Spleen (tissue), 7 donors: ENCODE measurements around the gene RASA3.

ENCODE experiments used
- POLR2A ChIP-seq, 3 donors: fragments of 450-650 bp; IDR thresholded peaks; one replicate each; pipeline ENCODE4 v1.5.1; 2017; ENCODE audit warnings: antibody characterized with exemption in 3 of 3, mild to moderate bottlenecking in 1 of 3
- TF ChIP-seq, protein P1 (sequence below), 11 experiments: fragments of 200-600 bp in 7 of 11; fragments of 450-650 bp in 4 of 11; sonication (generic) in 4 of 11; IDR thresholded peaks in 8 of 11; conservative IDR thresholded peaks in 3 of 11; 1 replicate in 7 of 11; 2 replicates in 4 of 11; pipeline versions ENCODE4 v1.4.0 to v1.8.0; 2016 to 2021; ENCODE audit warnings: antibody characterized with exemption in 11 of 11, inconsistent platforms in 4 of 11, mild to moderate bottlenecking in 1 of 11
- donor health status: DM: no; HTN: no; CAD: no; lungs with moderate emphysema.
- donor health status: DM: no; HTN: no; CAD: no.
- donor health status: DM: no; HTN: no; CAD: no.

DNA sequence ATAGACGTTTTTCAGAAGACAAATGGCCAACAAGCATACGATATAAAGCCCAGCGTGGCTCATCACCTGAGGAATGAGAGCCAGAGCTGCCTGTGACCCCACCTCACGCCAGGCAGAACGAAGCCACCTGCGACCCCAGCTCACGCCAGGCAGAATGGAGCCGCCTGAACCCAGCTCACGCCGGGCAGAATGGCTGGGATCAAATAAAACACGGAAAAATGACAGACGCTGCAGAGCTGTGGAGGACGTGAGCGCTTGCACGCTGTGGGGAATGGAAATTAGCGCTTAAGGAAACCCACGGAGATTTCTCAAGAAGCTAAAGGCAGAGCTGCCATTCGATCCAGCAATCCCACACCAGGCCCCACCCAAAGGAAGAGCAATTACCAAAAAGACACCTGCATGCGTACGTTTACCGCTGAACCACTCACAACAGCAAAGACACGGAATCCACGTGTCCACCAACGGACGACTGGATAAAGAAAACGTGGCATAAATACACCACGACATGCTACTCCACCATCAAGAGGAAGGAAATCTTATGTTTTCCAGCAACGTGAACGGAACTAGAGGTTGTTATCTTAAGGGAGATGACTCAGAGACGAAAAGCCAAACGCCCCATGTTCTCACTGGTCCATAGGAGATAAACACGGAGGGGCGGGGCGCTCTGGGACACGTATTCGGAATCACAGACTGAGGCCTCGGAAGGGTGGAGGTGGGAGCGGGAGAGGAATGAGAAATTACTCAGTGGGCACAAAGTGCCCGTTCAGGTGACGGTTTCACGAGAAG, 127.8 kb downstream of the RASA3 start:
- no peak for TF ChIP-seq POLR2A (IDR thresholded peaks at IDR 0.05)
- TF ChIP-seq, protein P1, sequence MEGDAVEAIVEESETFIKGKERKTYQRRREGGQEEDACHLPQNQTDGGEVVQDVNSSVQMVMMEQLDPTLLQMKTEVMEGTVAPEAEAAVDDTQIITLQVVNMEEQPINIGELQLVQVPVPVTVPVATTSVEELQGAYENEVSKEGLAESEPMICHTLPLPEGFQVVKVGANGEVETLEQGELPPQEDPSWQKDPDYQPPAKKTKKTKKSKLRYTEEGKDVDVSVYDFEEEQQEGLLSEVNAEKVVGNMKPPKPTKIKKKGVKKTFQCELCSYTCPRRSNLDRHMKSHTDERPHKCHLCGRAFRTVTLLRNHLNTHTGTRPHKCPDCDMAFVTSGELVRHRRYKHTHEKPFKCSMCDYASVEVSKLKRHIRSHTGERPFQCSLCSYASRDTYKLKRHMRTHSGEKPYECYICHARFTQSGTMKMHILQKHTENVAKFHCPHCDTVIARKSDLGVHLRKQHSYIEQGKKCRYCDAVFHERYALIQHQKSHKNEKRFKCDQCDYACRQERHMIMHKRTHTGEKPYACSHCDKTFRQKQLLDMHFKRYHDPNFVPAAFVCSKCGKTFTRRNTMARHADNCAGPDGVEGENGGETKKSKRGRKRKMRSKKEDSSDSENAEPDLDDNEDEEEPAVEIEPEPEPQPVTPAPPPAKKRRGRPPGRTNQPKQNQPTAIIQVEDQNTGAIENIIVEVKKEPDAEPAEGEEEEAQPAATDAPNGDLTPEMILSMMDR (IDR thresholded peaks at IDR 0.05 in 8 of 11, conservative IDR thresholded peaks at IDR 0.05 in 3 of 11): no peak
